A549 (cell line): ENCODE data around the gene KIF5A. TPM values are rescaled to one million over a fixed set of nuclear protein-coding genes. Genes with fewer than 3 reads are reported as not detected.
A peak's percentile ranks its signal among the peaks of the same experiment; 100 is the strongest.

Source experiments
- ATAC-seq, 2 experiments: fragments of 200-7000 bp in 1 of 2; fragments of >200 bp in 1 of 2; cut with Nextera tagmentation in 1 of 2; cut with Tn5 transposase in 1 of 2; 3 replicates each; pipeline versions ENCODE4 v1.8.0 to v1.9.1; 2018 to 2020; ENCODE audit warnings: mild to moderate bottlenecking in 1 of 2, moderate library complexity in 1 of 2
- CTCF ChIA-PET: fragments of 300-600 bp; sonication (Branson Sonifier 250); formaldehyde crosslinking; extraction: SDS; loops from one replicate; lab custom pipeline; 2021; ENCODE audit warnings: antibody characterized with exemption, inconsistent platforms; lab: Yijun Ruan, JAX
- POLR2A ChIA-PET: fragments of 350-600 bp; formaldehyde crosslinking; extraction: SDS; loops from one replicate; lab custom pipeline; 2021; ENCODE audit warnings: antibody characterized with exemption, inconsistent platforms; lab: Yijun Ruan, JAX
- DNase-seq, 2 experiments: peaks; one replicate each; pipeline versions ENCODE4 v3.0.0 to v3.0.0-alpha.2; 2011 to 2016; ENCODE audit warnings: low read depth in 1 of 2, low spot score in 1 of 2
- FAIRE-seq: peaks from 2 replicates; lab custom pipeline; 2011; peaks lifted over from hg19 to GRCh38; lab: Jason Lieb, UNC
- H3K27ac ChIP-seq, 2 experiments: fragments of >200 bp; sonication (Bioruptor Twin); formaldehyde crosslinking; 3 replicates each; pipeline ENCODE4 v1.5.1; 2016 to 2017
- H3K4me1 ChIP-seq: fragments of >200 bp; sonication (Bioruptor Twin); formaldehyde crosslinking; 3 replicates; pipeline ENCODE4 v1.6.1; 2016
- H3K4me2 ChIP-seq: fragments of >200 bp; sonication (Bioruptor Twin); formaldehyde crosslinking; 3 replicates; pipeline ENCODE4 v1.6.1; 2016
- H3K4me3 ChIP-seq: fragments of >200 bp; sonication (Bioruptor Twin); formaldehyde crosslinking; 3 replicates; pipeline ENCODE4 v1.5.1; 2016
- H3K9me3 ChIP-seq: fragments of >200 bp; sonication (Bioruptor Twin); formaldehyde crosslinking; 3 replicates; pipeline ENCODE4 v1.6.1; 2016
- ATOH8 ChIP-seq: fragments of 250-450 bp; sonication (Bioruptor Pico); IDR thresholded peaks from 2 replicates; pipeline ENCODE4 v1.5.0; 2020; ENCODE audit warnings: low read depth, mild to moderate bottlenecking, moderate library complexity
- BHLHE40 ChIP-seq: IDR thresholded peaks from 2 replicates; pipeline ENCODE4 v1.6.1; 2012; ENCODE audit warnings: low read depth, low read length, inconsistent platforms
- CBX2 ChIP-seq: fragments of 200-600 bp; sonication (generic); IDR thresholded peaks from 2 replicates; pipeline ENCODE4 v1.6.1; 2016; ENCODE audit warnings: low read depth, mild to moderate bottlenecking, borderline replicate concordance
- CEBPB ChIP-seq, 2 experiments: fragments of >200 bp in 1 of 2; sonication (Bioruptor Twin) in 1 of 2; formaldehyde crosslinking in 1 of 2; IDR thresholded peaks; 2 replicates each; pipeline ENCODE4 v1.6.1; 2012 to 2016
- CHD2 ChIP-seq: fragments of 150-350 bp; IDR thresholded peaks from 2 replicates; pipeline ENCODE4 v1.6.1; 2014; ENCODE audit warnings: low read length; ENCODE audit not compliant: partially characterized antibody
- CHD4 ChIP-seq: fragments of 200-600 bp; sonication (generic); IDR thresholded peaks from 2 replicates; pipeline ENCODE4 v1.6.1; 2016; ENCODE audit warnings: antibody characterized with exemption, mild to moderate bottlenecking, borderline replicate concordance
- E2F6 ChIP-seq: IDR thresholded peaks from 2 replicates; pipeline ENCODE4 v1.6.1; 2012; ENCODE audit warnings: low read depth, borderline replicate concordance
- EHMT2 ChIP-seq: fragments of 200-600 bp; sonication (generic); IDR thresholded peaks from 2 replicates; pipeline ENCODE4 v1.6.1; 2016; ENCODE audit warnings: antibody characterized with exemption, low read depth, mild to moderate bottlenecking, moderate library complexity
- ELK1 ChIP-seq: fragments of 150-350 bp; IDR thresholded peaks from 2 replicates; pipeline ENCODE4 v1.6.1; 2014; ENCODE audit warnings: low read depth, mild to moderate bottlenecking, low read length
- ESRRA ChIP-seq: fragments of 150-350 bp; IDR thresholded peaks from 2 replicates; pipeline ENCODE4 v1.6.1; 2014; ENCODE audit warnings: mild to moderate bottlenecking, low read length, borderline replicate concordance
- FOSL2 ChIP-seq, 2 experiments: fragments of 450-650 bp in 1 of 2; fragments of >200 bp in 1 of 2; sonication (Bioruptor Twin) in 1 of 2; formaldehyde crosslinking; IDR thresholded peaks; 2 replicates each; pipeline versions ENCODE4 v1.5.0 to v1.6.1; 2016 to 2020; ENCODE audit warnings: mild to moderate bottlenecking in 1 of 2, moderate library complexity in 1 of 2
- GATA3 ChIP-seq: IDR thresholded peaks from 2 replicates; pipeline ENCODE4 v1.6.1; 2012; ENCODE audit warnings: borderline replicate concordance
- HDAC2 ChIP-seq: fragments of 200-600 bp; sonication (generic); IDR thresholded peaks from 2 replicates; pipeline ENCODE4 v1.6.1; 2016
- HES2 ChIP-seq: fragments of >200 bp; sonication (Bioruptor Twin); formaldehyde crosslinking; IDR thresholded peaks from 2 replicates; pipeline ENCODE4 v1.6.1; 2016
- HOXA7 ChIP-seq: fragments of 250-450 bp; sonication (Bioruptor Pico); IDR thresholded peaks from 2 replicates; pipeline ENCODE4 v1.5.0; 2020; ENCODE audit warnings: mild to moderate bottlenecking, moderate library complexity
- HOXB13 ChIP-seq: fragments of 250-450 bp; sonication (Bioruptor Pico); IDR thresholded peaks from 2 replicates; pipeline ENCODE4 v1.5.0; 2020; ENCODE audit warnings: low read depth, mild to moderate bottlenecking, moderate library complexity
- HOXB5 ChIP-seq: fragments of 250-450 bp; sonication (Bioruptor Pico); IDR thresholded peaks from 2 replicates; pipeline ENCODE4 v1.5.0; 2020; ENCODE audit warnings: mild to moderate bottlenecking, moderate library complexity
- KDM1A ChIP-seq: fragments of 200-600 bp; sonication (generic); IDR thresholded peaks from 2 replicates; pipeline ENCODE4 v1.6.1; 2016; ENCODE audit warnings: low read depth, mild to moderate bottlenecking
- MAFK ChIP-seq: fragments of 450-650 bp; IDR thresholded peaks from 2 replicates; pipeline ENCODE4 v1.6.1; 2014; ENCODE audit not compliant: partially characterized antibody
- MYC ChIP-seq: IDR thresholded peaks from 2 replicates; pipeline ENCODE4 v1.6.1; 2012; ENCODE audit warnings: mild to moderate bottlenecking, inconsistent platforms, low read length, improper control_type of control experiment, borderline replicate concordance
- NPAS2 ChIP-seq: fragments of 250-450 bp; sonication (Bioruptor Pico); IDR thresholded peaks from 2 replicates; pipeline ENCODE4 v1.8.0; 2022; ENCODE audit warnings: mild to moderate bottlenecking, moderate library complexity, borderline replicate concordance
- NR3C1 ChIP-seq: fragments of >200 bp; sonication (Bioruptor Twin); formaldehyde crosslinking; IDR thresholded peaks from 3 replicates; pipeline ENCODE4 v1.6.1; 2017
- PBX3 ChIP-seq: IDR thresholded peaks from 2 replicates; pipeline ENCODE4 v1.6.1; 2012
- RARB ChIP-seq: fragments of 250-450 bp; sonication (Bioruptor Pico); IDR thresholded peaks from 2 replicates; pipeline ENCODE4 v1.8.0; 2021; ENCODE audit warnings: mild to moderate bottlenecking, moderate library complexity
- RCOR1 ChIP-seq: fragments of 150-350 bp; IDR thresholded peaks from 2 replicates; pipeline ENCODE4 v1.6.1; 2014; ENCODE audit warnings: antibody characterized with exemption, low read length, low read depth
- SREBF2 ChIP-seq: fragments of 450-650 bp; IDR thresholded peaks from 2 replicates; pipeline ENCODE4 v1.6.1; 2014; ENCODE audit warnings: mild to moderate bottlenecking, moderate library complexity
- TFCP2L1 ChIP-seq: fragments of 250-450 bp; sonication (Bioruptor Pico); IDR thresholded peaks from 2 replicates; pipeline ENCODE4 v1.5.0; 2021; ENCODE audit warnings: mild to moderate bottlenecking
- TP53 ChIP-seq: fragments of 250-450 bp; sonication (Bioruptor Pico); IDR thresholded peaks from 2 replicates; pipeline ENCODE4 v1.5.0; 2021; ENCODE audit warnings: mild to moderate bottlenecking, moderate library complexity
- ZC3H11A ChIP-seq: fragments of 450-650 bp; IDR thresholded peaks from 2 replicates; pipeline ENCODE4 v1.6.1; 2014; ENCODE audit warnings: antibody characterized with exemption, mild to moderate bottlenecking
- ZFP36 ChIP-seq: fragments of 450-650 bp; IDR thresholded peaks from 2 replicates; pipeline ENCODE4 v1.6.1; 2014; ENCODE audit warnings: borderline replicate concordance; ENCODE audit not compliant: partially characterized antibody
- ZSCAN20 ChIP-seq: fragments of 250-450 bp; sonication (Bioruptor Pico); IDR thresholded peaks from 2 replicates; pipeline ENCODE4 v1.8.0; 2022; ENCODE audit warnings: mild to moderate bottlenecking, moderate library complexity
- WGBS: methylation state at CpG from one replicate; pipeline ENCODE4 v1.1.6; 2017; ENCODE audit errors: missing lambda C conversion rate; 5-methylcytosine and 5-hydroxymethylcytosine counted together
- polyA plus RNA-seq, 4 experiments: library from polyadenylated mRNA; depleted of rRNA in 3 of 4; stranded (reverse); fragments of >200 nt; fragmentation: RNase III in 1 of 4; extraction: RNeasy Plus Mini Kit Qiagen cat#74134 plus additional on column Dnase treatment in 1 of 4; gene quantifications; 2 replicates in 3 of 4; 3 replicates in 1 of 4; pipeline ENCODE4 v1.2.3, GENCODE V29; 2011 to 2017

The KIF5A gene
- polyA plus RNA-seq, 2 of the 4 experiments (the other 2 are of a cell fraction): 0.61 to 0.89 TPM

GRCh38 chr12:57605811-57606311 lies 56.0 kb downstream of the KIF5A start:
- FAIRE-seq: no peak
- POLR2A ChIA-PET: no interaction called here

GRCh38 chr12:57606399-57606798 lies 56.6 kb downstream of the KIF5A start:
- WGBS: 65% methylated on average over 2 of the region's 2 CpGs
- ChIA-PET POLR2A (interaction anchor here (0.6 kb wide), 1 partner anchor 129 kb away, joined by 3 read pairs; no protein-coding TSS in a partner anchor), CTCF (interaction anchor here (0.6 to 20.9 kb wide), 10 partner anchors 9 to 120 kb away, joined by 3 to 336 read pairs (median 3); no protein-coding TSS in a partner anchor)
- ATAC-seq (no peak), FAIRE-seq (no peak), DNase-seq (no peak)
- no peak for TF ChIP-seq EHMT2
- TF ChIP-seq HOXB13 (CRISPR knock-in tag): no peak
- TF ChIP-seq KDM1A: no peak
- TF ChIP-seq ZC3H11A: no peak
- no peak for TF ChIP-seq PBX3
- no peak for TF ChIP-seq HES2
- no peak for TF ChIP-seq HOXB5 (CRISPR knock-in tag)
- no peak for TF ChIP-seq TP53 (CRISPR knock-in tag)
- TF ChIP-seq NR3C1: no peak
- TF ChIP-seq MAFK: no peak
- TF ChIP-seq BHLHE40: no peak
- no peak for TF ChIP-seq FOSL2 (IDR thresholded peaks at IDR 0.05)
- no peak for TF ChIP-seq FOSL2 (CRISPR knock-in tag; IDR thresholded peaks at IDR 0.05)
- TF ChIP-seq ZSCAN20: no peak
- TF ChIP-seq HDAC2: no peak
- TF ChIP-seq SREBF2: no peak
- no peak for TF ChIP-seq CEBPB (IDR thresholded peaks at IDR 0.05)
- no peak for TF ChIP-seq CBX2
- TF ChIP-seq HOXA7 (CRISPR knock-in tag): no peak
- no peak for TF ChIP-seq MYC
- H3K4me3 ChIP-seq: no peak overlapping the region
- H3K27ac ChIP-seq: no peak overlapping the region
- peaks cover 18% of the 10 kb centered on the region; the same call in 2 of the 3 replicates for H3K4me1 ChIP-seq
- H3K4me2 ChIP-seq: no peak overlapping the region
- H3K9me3 ChIP-seq: no peaks in the 10 kb centered on the region

More at GRCh38 chr12:57605811-57606311, 56.0 kb downstream of the KIF5A start:
- DNase-seq (no peak), ATAC-seq (no peak)
- Histone ChIP-seq H3K9me3 (no peaks in the 10 kb centered on the region), H3K27ac (no peak overlapping the region; a peak in 1 of 6 replicates), H3K4me1 (peaks cover 16% of the 10 kb centered on the region; the same call in 2 of the 3 replicates)
- 74% methylated on average over 4 of the region's 4 CpGs for WGBS
- TF ChIP-seq HOXB13 (CRISPR knock-in tag) (no peak), CBX2 (no peak), GATA3 (no peak), CHD4 (no peak), HOXA7 (CRISPR knock-in tag) (no peak), ZFP36 (no peak), KDM1A (no peak), TFCP2L1 (CRISPR knock-in tag) (no peak), ELK1 (no peak), RARB (CRISPR knock-in tag) (no peak), NPAS2 (CRISPR knock-in tag) (no peak), RCOR1 (no peak), HDAC2 (no peak), E2F6 (no peak), ATOH8 (CRISPR knock-in tag) (no peak), ESRRA (no peak), CHD2 (no peak)
- TF ChIP-seq, all 56 proteins: peak for 0
- peak overlapping the region; percentile 100 for H3K4me2 ChIP-seq
- H3K4me3 ChIP-seq: no peak overlapping the region; the same call in 2 of the 3 replicates
- CTCF ChIA-PET: interaction anchor here (0.6 to 20.9 kb wide), 12 partner anchors 9 to 120 kb away, joined by 3 to 336 read pairs (median 3); no protein-coding TSS in a partner anchor
